ENCODE measurements around the gene WIZ.

Gene WIZ

GRCh38 chr19:15428956-15429824, 20.6 kb downstream of the WIZ start:
- CTCF ChIA-PET, result no interaction called here
- no peak for DNase-seq (ENCODE audit: low spot score)
- no peak for TF ChIP-seq CTCF (conservative IDR thresholded peaks at IDR 0.05; ENCODE audit: low read depth)
- POLR2A ChIA-PET (ENCODE audit: low non-redundant PET), result no interaction called here
- H3K27ac ChIP-seq, result peak overlapping the region; percentile 10

GRCh38 chr19:15427991-15428471, 21.7 kb downstream of the WIZ start:
- no peak for TF ChIP-seq CTCF (conservative IDR thresholded peaks at IDR 0.05; ENCODE audit: low read depth)
- ChIA-PET POLR2A (ENCODE audit: low non-redundant PET) (no interaction called here), CTCF (no interaction called here)
- H3K27ac ChIP-seq, result no peak overlapping the region
- DNase-seq (ENCODE audit: low spot score), result no peak

- CTCF ChIA-PET, result no interaction called here
Measured at GRCh38 chr19:15427350-15427700, 22.4 kb downstream of the WIZ start.

GRCh38 chr19:15426485-15427349, 23.0 kb downstream of the WIZ start:
- H3K27ac ChIP-seq, result no peak overlapping the region; the same call in 1 of the 2 replicates
- no peak for TF ChIP-seq CTCF (conservative IDR thresholded peaks at IDR 0.05; ENCODE audit: low read depth)
- CTCF ChIA-PET, result no interaction called here
- POLR2A ChIA-PET (ENCODE audit: low non-redundant PET), result no interaction called here
- DNase-seq (ENCODE audit: low spot score), result no peak

More at GRCh38 chr19:15427350-15427700, 22.4 kb downstream of the WIZ start:
- no peak overlapping the region; the same call in 1 of the 2 replicates for H3K27ac ChIP-seq
- DNase-seq (ENCODE audit: low spot score), result no peak
- POLR2A ChIA-PET (ENCODE audit: low non-redundant PET), result no interaction called here
- TF ChIP-seq CTCF (conservative IDR thresholded peaks at IDR 0.05; ENCODE audit: low read depth), result no peak

- POLR2A ChIA-PET (ENCODE audit: low non-redundant PET), result no interaction called here
- no peak for TF ChIP-seq CTCF (conservative IDR thresholded peaks at IDR 0.05; ENCODE audit: low read depth)
- CTCF ChIA-PET, result no interaction called here
- H3K27ac ChIP-seq, result no peak overlapping the region
- DNase-seq (ENCODE audit: low spot score), result no peak
Measured at GRCh38 chr19:15425321-15425950, 24.3 kb downstream of the WIZ start.

- CTCF ChIA-PET, result no interaction called here
Measured at GRCh38 chr19:15424692-15425272, 25.0 kb downstream of the WIZ start.

More at GRCh38 chr19:15424692-15425272, 25.0 kb downstream of the WIZ start:
- H3K27ac ChIP-seq, result no peak overlapping the region
- POLR2A ChIA-PET (ENCODE audit: low non-redundant PET), result no interaction called here
- TF ChIP-seq CTCF (conservative IDR thresholded peaks at IDR 0.05; ENCODE audit: low read depth), result no peak
- DNase-seq (ENCODE audit: low spot score), result no peak
